HG02973 (cell line): ENCODE results near the gene TRAM2.

Experiments used
- ATAC-seq: cut with Tn5 transposase; IDR thresholded peaks from one replicate; pipeline ENCODE4 v1.9.1; 2021; ENCODE audit warnings: moderate library complexity; ENCODE audit not compliant: unreplicated experiment

The TRAM2 gene

DNA sequence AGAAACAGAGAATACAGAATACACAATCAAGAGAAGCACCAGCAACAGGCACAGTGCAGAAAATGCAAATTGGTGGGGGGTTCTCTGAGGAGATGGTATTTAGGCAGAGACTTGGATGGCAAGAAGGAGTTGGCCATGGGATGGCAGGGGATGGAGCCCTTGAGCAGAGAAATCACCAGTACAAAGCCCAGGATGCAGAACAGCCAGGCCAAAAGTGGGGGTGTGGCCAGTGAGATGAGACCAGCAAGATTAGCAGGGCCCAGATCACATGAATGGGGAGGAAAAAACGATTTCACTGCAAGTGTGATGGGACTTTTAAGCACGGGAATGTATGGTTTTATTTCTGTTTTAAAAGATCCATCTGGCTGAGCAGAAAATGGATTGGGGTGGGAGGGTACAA lies 63.4 kb downstream of the TRAM2 start:
- no peak for ATAC-seq

DNA sequence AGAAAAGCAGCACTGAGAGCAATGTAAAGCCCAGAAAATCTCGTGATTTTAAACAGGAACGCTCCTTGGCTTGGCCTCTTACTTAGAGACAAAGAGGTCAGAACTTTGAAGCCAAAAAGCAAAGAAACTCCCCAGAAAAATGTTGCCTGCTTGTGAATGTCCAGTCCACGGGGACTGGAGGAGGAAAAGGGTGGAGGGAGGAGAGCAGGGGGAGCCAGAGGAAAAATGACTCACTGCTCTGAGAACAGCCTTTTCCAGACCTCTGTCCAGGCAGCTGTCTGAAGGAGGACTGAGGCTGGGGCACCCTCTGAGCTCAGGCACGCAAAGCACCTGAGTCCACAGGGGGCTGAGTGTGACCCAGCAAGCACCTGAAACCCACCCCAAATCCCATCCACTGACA lies 64.7 kb downstream of the TRAM2 start:
- ATAC-seq: no peak

DNA sequence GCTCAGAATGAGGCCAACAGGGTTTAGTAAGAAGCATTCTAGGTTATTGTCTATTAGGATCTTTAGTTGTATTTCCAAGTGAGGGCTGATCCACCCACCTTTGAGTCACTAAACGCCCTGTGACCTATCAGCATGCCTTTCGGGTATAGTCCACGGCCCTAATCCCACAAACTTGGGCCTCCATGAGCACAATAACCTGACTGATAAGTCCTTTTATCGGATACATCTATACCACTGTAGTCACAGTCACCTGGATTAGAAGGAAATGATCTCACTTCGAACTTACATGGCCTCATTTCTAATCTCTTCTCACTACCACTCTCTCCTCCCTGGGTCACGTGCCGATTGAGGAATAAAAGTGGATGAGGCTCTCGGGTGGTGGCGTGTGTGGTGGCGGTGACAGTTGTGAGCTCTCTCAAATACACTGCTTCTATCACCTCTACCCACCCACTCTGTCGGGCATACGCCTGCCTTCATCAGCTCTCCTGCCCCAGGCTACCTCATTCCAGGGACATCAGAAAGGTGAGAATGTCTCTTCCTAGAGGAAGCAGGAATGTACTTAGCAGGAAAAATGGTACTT lies 65.2 kb downstream of the TRAM2 start:
- ATAC-seq: no peak

DNA sequence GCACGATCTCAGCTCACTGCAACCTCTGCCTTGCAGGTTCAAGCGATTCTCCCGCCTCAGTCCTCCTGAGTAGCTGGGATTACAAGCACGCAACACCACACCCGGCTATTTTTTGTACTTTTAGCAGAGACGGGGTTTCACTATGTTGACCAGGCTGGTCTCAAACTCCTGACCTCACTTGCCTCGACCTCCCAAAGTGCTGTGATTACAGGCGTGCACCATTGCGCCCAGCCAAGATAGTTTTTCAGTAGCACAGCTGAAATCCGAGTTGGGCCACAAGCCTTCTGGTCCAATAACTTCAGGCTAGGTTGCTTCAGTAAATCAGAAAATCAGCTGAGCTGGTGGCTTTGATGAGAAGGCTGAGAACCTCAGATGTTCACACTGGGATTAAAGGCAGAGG lies 65.7 kb downstream of the TRAM2 start:
- no peak for ATAC-seq

- no peak for ATAC-seq
These were observed 66.7 kb downstream of the TRAM2 start for GRCh38 chr6:52510213-52510562.

DNA sequence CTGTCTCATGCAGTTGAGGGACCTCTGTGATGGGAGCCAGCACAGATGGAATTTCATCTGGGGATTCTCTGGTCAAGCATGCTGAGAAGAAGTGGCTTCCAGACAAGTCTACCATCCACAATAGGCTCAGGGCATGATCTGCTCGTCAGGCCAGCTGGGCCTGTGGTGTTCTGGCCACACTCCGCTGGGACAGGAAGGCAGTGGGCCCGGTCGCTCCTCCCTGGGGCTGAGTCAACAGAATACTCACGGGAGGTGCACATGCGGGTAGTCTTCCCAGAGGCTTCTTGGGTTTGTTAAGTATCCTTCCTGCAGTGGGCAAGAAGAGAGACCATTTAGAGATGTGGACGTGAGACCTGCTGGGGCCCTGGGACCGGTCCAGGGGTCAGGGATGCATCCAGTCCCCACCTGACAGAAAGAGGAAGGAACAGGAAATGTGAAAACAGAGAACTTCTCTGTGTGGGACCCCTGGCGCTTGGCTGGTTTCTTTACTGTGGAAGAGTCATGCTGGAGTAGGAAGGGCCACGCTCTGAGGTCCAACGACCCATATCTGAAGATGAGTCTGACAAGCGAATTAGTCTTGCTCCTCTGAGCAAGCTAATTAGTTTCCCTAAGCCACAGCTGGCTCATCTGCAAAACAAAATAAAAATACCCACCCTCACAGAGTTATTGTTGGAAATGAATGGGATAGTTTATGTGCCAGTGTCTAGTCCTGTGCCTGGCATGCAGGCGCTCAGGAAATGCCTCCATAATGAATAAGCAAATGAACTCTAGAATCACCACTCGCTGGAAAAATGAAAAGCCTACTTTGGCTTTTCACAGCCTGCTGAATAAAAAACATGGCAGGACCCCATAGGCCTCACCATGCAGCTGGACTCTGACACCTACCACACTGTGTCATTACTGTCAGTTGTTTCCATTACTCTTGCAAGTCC lies 67.3 kb downstream of the TRAM2 start:
- ATAC-seq: no peak

- ATAC-seq: no peak
These were observed 68.6 kb downstream of the TRAM2 start for GRCh38 chr6:52508261-52508739.

- ATAC-seq: no peak
These were observed 69.2 kb downstream of the TRAM2 start for GRCh38 chr6:52507557-52508260.

DNA sequence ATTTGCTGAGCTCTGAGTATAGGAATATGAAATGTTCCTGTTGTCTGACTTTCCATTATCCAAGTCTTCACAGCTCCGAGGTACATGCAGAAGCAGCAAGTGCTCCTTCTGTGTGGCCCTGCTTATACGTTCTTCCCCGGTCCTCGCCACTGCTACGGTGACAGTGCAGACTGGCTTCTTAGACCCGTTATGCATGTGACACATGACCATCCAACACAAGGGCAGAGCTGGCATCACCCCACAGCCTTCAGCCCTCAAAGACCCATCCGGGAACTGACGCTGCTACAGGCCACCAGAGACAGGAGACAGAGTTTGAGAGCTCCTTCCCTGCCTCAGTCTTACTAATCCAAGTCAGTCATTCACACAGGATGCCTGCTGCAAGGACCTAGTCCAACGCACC lies 70.4 kb downstream of the TRAM2 start:
- no peak for ATAC-seq

GRCh38 chr6:52505726-52506409 lies 71.0 kb downstream of the TRAM2 start:
- ATAC-seq: no peak

GRCh38 chr6:52504782-52505136 lies 72.1 kb downstream of the TRAM2 start:
- ATAC-seq: no peak

DNA sequence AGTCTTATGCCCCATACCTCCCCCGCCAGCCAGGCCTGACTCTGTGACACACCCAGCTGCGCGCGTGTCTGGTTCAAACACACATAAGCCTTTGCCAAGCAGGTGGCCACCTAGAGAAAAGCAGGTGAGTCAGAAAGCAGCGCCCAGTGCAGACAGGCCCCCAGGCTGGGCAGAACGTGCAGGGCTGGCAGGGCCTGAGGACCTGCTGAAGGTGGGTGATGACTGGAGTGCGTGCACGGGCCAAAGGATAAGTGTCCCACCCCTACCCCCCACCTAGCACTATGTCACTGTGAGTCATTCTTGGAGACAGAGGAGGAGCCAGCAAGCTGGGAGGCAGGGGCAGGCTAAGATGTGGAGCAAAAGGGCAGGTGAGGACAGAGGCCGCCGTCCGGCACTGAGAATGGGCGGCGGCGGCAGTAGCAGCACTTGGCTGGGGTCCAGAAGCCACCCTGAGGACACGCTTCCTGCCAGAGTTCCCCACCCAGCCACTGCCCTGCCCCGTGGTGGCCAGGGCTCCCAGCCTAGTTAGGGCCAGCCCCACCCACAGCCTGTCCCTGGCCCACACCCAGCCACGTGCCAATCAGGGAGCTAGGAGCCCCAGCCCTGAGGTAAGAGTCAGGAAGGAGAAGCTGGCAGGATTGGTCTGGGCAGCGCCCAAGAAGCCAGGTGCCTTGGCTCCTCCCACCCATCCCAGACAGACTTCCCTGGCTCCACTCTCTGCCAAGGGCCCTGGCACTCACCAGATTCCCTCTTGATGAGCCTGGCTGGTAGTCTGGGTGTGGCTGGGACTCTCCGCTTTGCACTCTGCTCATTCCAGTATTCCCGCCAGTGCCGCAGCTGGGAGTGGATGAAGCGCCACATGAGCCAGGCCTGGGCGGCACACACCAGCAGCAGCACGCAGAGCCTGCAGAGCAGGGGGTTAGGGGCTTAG lies 72.7 kb downstream of the TRAM2 start:
- ATAC-seq: no peak

GRCh38 chr6:52503323-52503747 lies 73.5 kb downstream of the TRAM2 start:
- no peak for ATAC-seq

- no peak for ATAC-seq
These were observed 74.4 kb downstream of the TRAM2 start for GRCh38 chr6:52502306-52503029.

DNA sequence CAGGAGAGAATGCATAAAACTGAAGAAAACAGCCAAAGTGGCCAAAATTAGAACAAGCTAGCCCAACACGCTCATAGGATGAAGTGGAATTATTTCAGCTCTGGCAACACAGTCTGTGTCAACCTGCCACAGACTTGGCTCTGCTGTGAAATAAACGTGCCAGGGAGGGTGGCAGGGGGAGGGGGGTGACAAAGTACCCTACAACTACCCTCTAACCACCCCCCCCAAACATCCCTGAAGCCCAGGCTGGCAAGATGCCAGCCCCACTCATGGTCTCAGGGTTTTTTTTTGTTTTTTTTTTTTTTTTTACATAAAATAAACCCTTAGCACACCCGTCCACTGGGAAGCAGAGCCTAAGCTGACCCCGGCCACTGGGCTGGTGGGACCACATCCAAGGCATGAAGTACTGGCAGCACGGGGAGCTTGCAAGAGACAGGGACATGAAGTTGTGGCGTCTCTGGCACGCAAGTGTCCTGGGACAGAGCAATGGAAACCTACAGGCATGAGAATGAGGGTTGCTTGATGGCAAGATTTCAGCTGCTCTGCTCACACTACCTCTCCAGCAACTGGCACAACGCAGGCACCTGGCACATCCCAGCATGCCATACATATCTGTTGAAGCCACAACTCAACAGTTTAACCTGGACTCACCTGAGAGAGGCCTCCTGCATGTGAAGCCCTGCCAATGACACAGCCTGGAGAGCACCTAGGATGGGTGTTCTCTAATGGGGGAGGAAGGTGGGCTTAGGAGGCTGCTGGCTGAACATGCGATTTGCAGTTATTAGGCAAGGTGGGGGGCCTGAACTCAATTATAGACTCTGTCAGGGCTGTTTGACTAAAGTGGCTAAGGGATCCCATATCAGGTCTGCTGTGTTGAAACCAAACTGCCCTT lies 76.4 kb downstream of the TRAM2 start:
- ATAC-seq: no peak

- no peak for ATAC-seq
These were observed 77.1 kb downstream of the TRAM2 start for GRCh38 chr6:52499681-52500236.

- no peak for ATAC-seq
These were observed 77.8 kb downstream of the TRAM2 start for GRCh38 chr6:52499026-52499425.

GRCh38 chr6:52498538-52499017 lies 78.3 kb downstream of the TRAM2 start:
- ATAC-seq: peak; percentile 42
